SK-N-MC (cell line): Measurements from ENCODE around the gene SPATA31D1.
"Not testable (repeated sequence)": the region's sequence is repeated elsewhere in the genome, so short reads cannot be mapped to it uniquely, and the experiment has no call there.

Source experiments
- DNase-seq: peaks from one replicate; pipeline ENCODE4 v3.0.0-alpha.2; 2011; ENCODE audit warnings: low read depth, low spot score
- H3K27ac ChIP-seq: fragments of 200-600 bp; sonication (generic); 2 replicates; pipeline ENCODE4 v1.5.1; 2016; ENCODE audit warnings: mixed run types
- H3K36me3 ChIP-seq: fragments of 200-600 bp; sonication (generic); 2 replicates; pipeline ENCODE4 v1.6.1; 2017; ENCODE audit warnings: antibody characterized with exemption, low read length, mixed read lengths; ENCODE audit not compliant: insufficient read depth
- H3K4me3 ChIP-seq: fragments of 200-600 bp; sonication (generic); 2 replicates; pipeline ENCODE4 v1.5.1; 2016
- H3K9ac ChIP-seq: fragments of 200-600 bp; sonication (generic); 2 replicates; pipeline ENCODE4 v1.8.0; 2017; ENCODE audit warnings: mixed run types, mixed read lengths; ENCODE audit not compliant: insufficient read length
- H3K9me3 ChIP-seq: fragments of 200-600 bp; sonication (generic); 2 replicates; pipeline ENCODE4 v1.6.1; 2017; ENCODE audit warnings: low read depth, mild to moderate bottlenecking, antibody characterized with exemption, low read length, moderate library complexity, mixed read lengths
- EZH2 ChIP-seq: fragments of 200-600 bp; sonication (generic); IDR thresholded peaks from one replicate; pipeline ENCODE4 v1.6.1; 2017; ENCODE audit warnings: antibody characterized with exemption
- FOXP2 ChIP-seq: optimal IDR thresholded peaks from 2 replicates; pipeline ENCODE3; 2011; ENCODE audit warnings: mild to moderate bottlenecking, moderate library complexity; ENCODE audit not compliant: insufficient read depth; ENCODE audit errors: extremely low read length, control extremely low read depth
- POLR2AphosphoS5 ChIP-seq: IDR thresholded peaks from 2 replicates; pipeline ENCODE4 v1.6.1; 2012; ENCODE audit warnings: mild to moderate bottlenecking, low read depth, low read length, borderline replicate concordance

The SPATA31D1 gene

DNA sequence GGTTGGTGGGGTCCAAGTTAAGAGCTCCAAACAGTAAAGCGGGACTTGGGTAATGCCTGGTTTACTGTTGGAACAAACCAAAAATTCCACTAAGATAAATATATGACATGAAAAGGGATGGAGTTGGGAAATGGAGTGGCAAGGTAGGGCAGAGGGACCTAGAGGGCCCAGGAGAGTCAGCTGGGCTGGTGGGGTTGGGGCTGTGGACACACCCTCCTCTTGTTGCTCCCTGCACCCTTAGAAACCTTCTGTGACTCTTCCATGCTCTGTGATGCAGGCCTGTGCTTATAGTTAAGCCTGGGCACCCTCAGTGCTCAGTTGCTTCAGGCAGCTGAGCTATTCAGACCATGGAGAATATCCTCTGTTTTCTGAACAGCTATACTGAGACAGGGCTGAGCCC is at the start of gene SPATA31D1:
Gene SPATA31D1 (plus strand): TSS at position 301 of the 400 bp plus-strand sequence. CDS start 47 bp downstream, at position 348.
- H3K4me3 ChIP-seq, H3K9me3 ChIP-seq, DNase-seq, H3K27ac ChIP-seq, H3K36me3 ChIP-seq, H3K9ac ChIP-seq: not testable (repeated sequence)

GRCh38 chr9:81943393-81943792 is 45.2 kb upstream of the SPATA31D1 start, which contains the start of gene SPATA31D3:
Gene SPATA31D3, plus strand, starts transcription at chr9:81943500. Its CDS starts 86 bp downstream, at chr9:81943586.
- H3K4me3 ChIP-seq, H3K9me3 ChIP-seq, H3K9ac ChIP-seq, DNase-seq, H3K27ac ChIP-seq, H3K36me3 ChIP-seq: not testable (repeated sequence)

DNA sequence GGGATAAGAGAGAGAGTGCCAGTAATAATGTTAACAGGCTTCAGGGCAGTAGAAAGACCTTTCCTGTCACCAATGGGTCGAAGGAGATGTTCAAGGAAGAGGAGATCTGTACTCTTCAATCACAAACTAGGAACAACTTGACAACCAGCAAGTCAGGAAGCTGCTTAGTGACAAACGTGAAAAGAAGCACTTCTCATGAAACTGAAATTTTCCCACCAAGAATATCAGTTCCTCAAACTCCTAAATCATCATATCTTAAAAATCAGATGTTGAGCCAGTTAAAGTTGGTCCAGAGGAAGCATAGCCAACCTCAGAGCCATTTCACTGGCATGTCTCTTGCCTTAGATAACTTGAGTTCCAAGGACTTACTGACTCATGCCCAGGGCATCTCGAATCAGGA is 39.9 kb upstream of the SPATA31D1 start:
- H3K36me3 ChIP-seq, H3K9ac ChIP-seq, DNase-seq: not testable (repeated sequence)

GRCh38 chr9:81953096-81953495 is 35.5 kb upstream of the SPATA31D1 start:
- no peak for DNase-seq
- no peak for TF ChIP-seq POLR2AphosphoS5
- TF ChIP-seq EZH2 = no peak
- TF ChIP-seq FOXP2 = no peak
- Histone ChIP-seq H3K27ac (no peak overlapping the region), H3K4me3 (no peak overlapping the region), H3K9me3 (no peaks in the 10 kb centered on the region), H3K36me3 (no peaks in the 10 kb centered on the region), H3K9ac (no peak overlapping the region)

More for the DNA sequence above, 39.9 kb upstream of the SPATA31D1 start:
- not testable (repeated sequence) for H3K4me3 ChIP-seq, H3K27ac ChIP-seq, H3K9me3 ChIP-seq

DNA sequence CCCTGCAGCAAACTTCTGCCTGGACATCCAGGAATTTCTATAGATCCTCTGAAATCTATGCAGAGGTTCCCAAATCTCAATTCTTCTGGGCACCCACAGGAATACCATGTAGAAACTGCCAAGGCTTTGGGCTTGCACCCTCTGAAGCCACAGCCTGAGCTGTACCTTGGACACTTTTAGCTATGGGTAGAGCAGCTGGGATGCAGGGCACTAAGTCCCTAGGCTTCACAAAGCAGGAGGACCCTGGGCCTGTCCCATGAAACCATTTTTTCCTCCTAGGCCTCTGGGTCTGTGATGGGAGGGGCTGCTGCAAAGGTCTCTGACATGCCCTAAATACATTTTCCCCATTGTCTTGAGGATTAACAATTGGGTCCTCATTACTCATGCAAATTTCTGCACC is 32.9 kb upstream of the SPATA31D1 start:
- no peaks in the 10 kb centered on the region for H3K36me3 ChIP-seq
- DNase-seq = no peak
- no peak overlapping the region for H3K4me3 ChIP-seq
- H3K27ac ChIP-seq = no peak overlapping the region
- H3K9me3 ChIP-seq = no peaks in the 10 kb centered on the region
- TF ChIP-seq POLR2AphosphoS5 (no peak), FOXP2 (no peak), EZH2 (no peak)
- H3K9ac ChIP-seq = no peak overlapping the region

- Histone ChIP-seq H3K36me3 (no peaks in the 10 kb centered on the region), H3K27ac (no peak overlapping the region), H3K4me3 (no peak overlapping the region), H3K9ac (no peak overlapping the region), H3K9me3 (no peaks in the 10 kb centered on the region)
- no peak for DNase-seq
- no peak for TF ChIP-seq EZH2
- TF ChIP-seq POLR2AphosphoS5 = no peak
- no peak for TF ChIP-seq FOXP2
Measured at GRCh38 chr9:81964218-81965171, 24.1 kb upstream of the SPATA31D1 start.

GRCh38 chr9:81968026-81968425 is 20.5 kb upstream of the SPATA31D1 start:
- Histone ChIP-seq H3K9me3 (no peaks in the 10 kb centered on the region), H3K36me3 (no peaks in the 10 kb centered on the region), H3K4me3 (no peak overlapping the region), H3K9ac (no peak overlapping the region), H3K27ac (no peak overlapping the region)
- DNase-seq = no peak
- no peak for TF ChIP-seq EZH2
- no peak for TF ChIP-seq FOXP2
- no peak for TF ChIP-seq POLR2AphosphoS5

DNA sequence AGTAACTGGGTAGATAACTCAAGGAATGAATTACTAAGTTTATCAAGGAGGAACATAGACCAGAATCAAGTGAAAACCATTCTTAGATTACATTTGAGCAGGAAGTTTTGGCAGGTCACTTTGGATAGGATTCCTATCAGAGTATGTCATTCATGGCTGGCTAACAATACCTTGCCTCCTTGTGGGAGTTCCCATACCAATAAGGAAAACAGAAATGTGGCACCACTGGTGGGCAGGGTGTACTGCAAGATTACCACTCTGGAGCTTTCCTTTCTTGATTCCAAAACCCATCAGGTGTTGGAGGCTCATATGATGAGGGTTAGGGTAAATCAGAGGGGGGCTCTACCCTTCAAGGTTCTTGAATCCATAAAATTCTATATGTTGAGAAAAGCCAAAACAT is 18.6 kb upstream of the SPATA31D1 start:
- H3K9me3 ChIP-seq = no peaks in the 10 kb centered on the region
- H3K27ac ChIP-seq = no peak overlapping the region
- H3K9ac ChIP-seq = no peak overlapping the region
- H3K36me3 ChIP-seq = no peaks in the 10 kb centered on the region
- no peak for DNase-seq
- no peak for TF ChIP-seq FOXP2
- TF ChIP-seq EZH2 = no peak
- TF ChIP-seq POLR2AphosphoS5 = no peak
- no peak overlapping the region for H3K4me3 ChIP-seq

DNA sequence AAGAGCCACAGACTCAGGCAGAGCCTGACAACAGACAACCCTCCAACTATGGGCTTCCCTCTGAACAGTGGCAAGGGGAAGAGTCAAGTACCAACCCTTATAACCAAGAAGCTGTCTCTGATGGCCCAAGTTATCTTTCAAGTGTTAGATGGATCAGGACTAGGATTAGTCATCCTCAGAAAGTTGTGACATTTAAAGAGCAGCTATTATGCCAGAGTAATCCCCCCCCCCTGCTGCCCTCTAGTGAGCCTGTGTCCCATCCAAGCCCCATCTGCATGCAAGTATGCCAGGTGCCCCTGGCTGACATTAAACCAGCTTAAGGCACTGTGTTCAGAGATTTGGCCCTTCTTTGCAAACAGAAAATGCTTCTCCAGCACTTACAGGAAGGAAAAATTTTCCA is 16.8 kb upstream of the SPATA31D1 start:
- no peaks in the 10 kb centered on the region for H3K36me3 ChIP-seq
- no peak for DNase-seq
- H3K9ac ChIP-seq = no peak overlapping the region
- H3K4me3 ChIP-seq = no peak overlapping the region
- TF ChIP-seq EZH2 = no peak
- TF ChIP-seq FOXP2 = no peak
- no peak for TF ChIP-seq POLR2AphosphoS5
- H3K27ac ChIP-seq = no peak overlapping the region
- no peaks in the 10 kb centered on the region for H3K9me3 ChIP-seq

GRCh38 chr9:81974764-81975163 is 13.8 kb upstream of the SPATA31D1 start:
- Histone ChIP-seq H3K9me3 (no peaks in the 10 kb centered on the region), H3K9ac (no peak overlapping the region), H3K36me3 (no peaks in the 10 kb centered on the region), H3K27ac (no peak overlapping the region), H3K4me3 (no peak overlapping the region)
- TF ChIP-seq FOXP2 = no peak
- TF ChIP-seq EZH2 = no peak
- no peak for TF ChIP-seq POLR2AphosphoS5
- DNase-seq = no peak
